CD4-positive, alpha-beta T cell treated with Interleukin-2 at 100 ng/mL for 4 hours (primary cell): ENCODE measurements around the gene KRTAP5-6.

Experiments
- DNase-seq: peaks from one replicate; pipeline ENCODE4 v3.0.0-alpha.2; 2020; ENCODE audit warnings: low spot score

The KRTAP5-6 gene

GRCh38 chr11:1733716-1734640 lies 37.0 kb downstream of the KRTAP5-6 start:
- DNase-seq: no peak

GRCh38 chr11:1734641-1735081 lies 37.7 kb downstream of the KRTAP5-6 start:
- DNase-seq: no peak

GRCh38 chr11:1735271-1735670 lies 38.3 kb downstream of the KRTAP5-6 start:
- no peak for DNase-seq

GRCh38 chr11:1736447-1736992 lies 39.5 kb downstream of the KRTAP5-6 start:
- DNase-seq: no peak

- DNase-seq: no peak
Observed at GRCh38 chr11:1737080-1737757, 40.2 kb downstream of the KRTAP5-6 start.

- DNase-seq: no peak
Observed at GRCh38 chr11:1738380-1738779, 41.4 kb downstream of the KRTAP5-6 start.

- no peak for DNase-seq
Observed at GRCh38 chr11:1739576-1739975, 42.6 kb downstream of the KRTAP5-6 start.

GRCh38 chr11:1740786-1741530 lies 44.0 kb downstream of the KRTAP5-6 start:
- no peak for DNase-seq

- no peak for DNase-seq
Observed at GRCh38 chr11:1741741-1742140, 44.7 kb downstream of the KRTAP5-6 start.

- no peak for DNase-seq
Observed at GRCh38 chr11:1742371-1742770, 45.4 kb downstream of the KRTAP5-6 start.

GRCh38 chr11:1742869-1743584 lies 46.0 kb downstream of the KRTAP5-6 start:
- DNase-seq: no peak

- no peak for DNase-seq
Observed at GRCh38 chr11:1743585-1744136, 46.7 kb downstream of the KRTAP5-6 start.

GRCh38 chr11:1744137-1744886 lies 47.3 kb downstream of the KRTAP5-6 start:
- DNase-seq: no peak

GRCh38 chr11:1744891-1745700 lies 48.1 kb downstream of the KRTAP5-6 start:
- no peak for DNase-seq

- DNase-seq: no peak
Observed at GRCh38 chr11:1745701-1746320, 48.8 kb downstream of the KRTAP5-6 start.

- no peak for DNase-seq
Observed at GRCh38 chr11:1746511-1746931, 49.5 kb downstream of the KRTAP5-6 start.

- DNase-seq: no peak
Observed at GRCh38 chr11:1746956-1747752, 50.2 kb downstream of the KRTAP5-6 start.
